ENCODE data around the gene EFNA4.

Gene EFNA4

GRCh38 chr1:155106862-155107261, 43.3 kb downstream of the EFNA4 start:
- Histone ChIP-seq H3K4me1 (ENCODE audit: control insufficient read depth, insufficient read depth, low read length) (0 out of 2 replicates have a peak, but pooled peaks cover 3% of the 10 kb centered on the region), H3K4me3 (ENCODE audit: low read depth, low read length) (no peak overlapping the region), H3K9me3 (ENCODE audit: control insufficient read depth, insufficient read depth, low read depth, low read length) (no peaks in the 10 kb centered on the region), H3K27ac (ENCODE audit: extremely low read depth, low read depth, low read length) (no peak overlapping the region), H3K36me3 (ENCODE audit: control insufficient read depth in 2 of 2, insufficient read depth in 1 of 2, low read length in 2 of 2) (no peaks in the 10 kb centered on the region)
- ChIA-PET POLR2A (no interaction called here), CTCF (interaction anchor here (0.9 to 2.2 kb wide), 6 partner anchors 8 to 144 kb away, joined by 3 to 10 read pairs (median 3); partner anchors contain the start of gene KRTCAP2)
- TF ChIP-seq ZNF791 (tag by site-specific recombination; IDR thresholded peaks at IDR 0.05), result no peak
- no peak for TF ChIP-seq PRDM1 (tag by site-specific recombination; IDR thresholded peaks at IDR 0.05)
- TF ChIP-seq SCRT1 (tag by site-specific recombination; IDR thresholded peaks at IDR 0.05; ENCODE audit: borderline replicate concordance), result no peak
- TF ChIP-seq ZNF785 (tag by site-specific recombination; IDR thresholded peaks at IDR 0.05), result no peak

DNA sequence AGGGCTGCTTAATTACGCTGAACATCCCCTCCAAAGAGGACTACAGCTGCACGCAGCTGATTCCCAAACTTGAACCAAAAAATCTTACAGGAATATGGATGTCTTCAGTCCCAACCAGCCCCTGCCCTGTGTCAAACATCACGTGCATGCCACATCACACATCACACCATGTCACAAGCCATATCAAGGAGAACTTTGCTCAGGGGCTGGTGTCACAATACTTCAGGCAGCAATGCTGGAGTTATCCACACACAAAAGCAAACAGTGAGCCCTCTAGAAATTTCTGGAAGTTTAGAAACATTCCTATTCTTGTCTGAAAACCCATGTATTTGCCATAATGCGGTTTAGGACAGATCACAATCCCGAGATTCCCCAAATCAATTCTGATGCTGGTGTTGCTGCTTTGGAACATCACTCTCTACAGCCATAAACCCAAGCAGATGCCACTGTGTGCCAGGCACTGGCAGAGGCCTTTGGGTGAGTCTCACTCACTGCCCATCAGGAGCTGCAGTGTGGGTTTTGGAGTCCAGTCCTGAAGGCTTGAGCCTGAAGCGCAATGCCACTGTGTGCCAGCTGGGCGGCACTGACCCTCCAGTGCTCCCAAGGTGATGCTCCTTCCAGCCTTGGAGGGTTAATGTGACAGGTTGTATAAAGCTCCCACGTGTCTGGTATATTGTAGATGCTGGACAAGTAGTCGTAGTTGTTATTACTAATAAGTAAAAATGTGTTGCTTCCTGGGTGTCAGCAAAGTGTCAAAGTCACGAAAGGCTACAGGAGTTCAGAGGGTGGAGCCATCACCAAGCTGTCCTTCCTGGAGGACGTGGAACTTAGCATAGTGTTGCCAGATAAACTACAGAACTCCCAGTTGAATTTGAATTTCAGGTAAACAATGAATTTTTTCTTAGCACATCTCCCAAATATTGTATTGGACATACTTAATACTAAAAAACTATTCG, 44.0 kb downstream of the EFNA4 start:
- TF ChIP-seq EGR2 (tag by site-specific recombination; IDR thresholded peaks at IDR 0.05; ENCODE audit: low read depth) (no peak), GLI4 (tag by site-specific recombination; IDR thresholded peaks at IDR 0.05) (no peak), ZNF248 (tag by site-specific recombination; IDR thresholded peaks at IDR 0.05) (no peak), GFI1B (tag by site-specific recombination; IDR thresholded peaks at IDR 0.05) (no peak), ZNF280D (tag by site-specific recombination; IDR thresholded peaks at IDR 0.05) (no peak), ZNF404 (tag by site-specific recombination; IDR thresholded peaks at IDR 0.05) (no peak), ZNF670 (tag by site-specific recombination; IDR thresholded peaks at IDR 0.05; ENCODE audit: low read depth) (no peak), ZNF510 (tag by site-specific recombination; IDR thresholded peaks at IDR 0.05; ENCODE audit: insufficient replicate concordance) (no peak), HOXD13 (CRISPR knock-in tag; IDR thresholded peaks at IDR 0.05; ENCODE audit: borderline replicate concordance) (no peak), BCL11B (tag by site-specific recombination; IDR thresholded peaks at IDR 0.05; ENCODE audit: low read depth) (no peak), ZNF626 (tag by site-specific recombination; IDR thresholded peaks at IDR 0.05) (no peak), YY1 (tag by site-specific recombination; IDR thresholded peaks at IDR 0.05) (no peak), RBAK (tag by site-specific recombination; IDR thresholded peaks at IDR 0.05) (no peak), ZNF184 (tag by site-specific recombination; IDR thresholded peaks at IDR 0.05) (no peak), SP2 (tag by site-specific recombination; IDR thresholded peaks at IDR 0.05) (no peak), ZNF174 (tag by site-specific recombination; IDR thresholded peaks at IDR 0.05) (no peak), ZNF433 (tag by site-specific recombination; IDR thresholded peaks at IDR 0.05; ENCODE audit: low read depth) (no peak)
- TF ChIP-seq, protein P1, sequence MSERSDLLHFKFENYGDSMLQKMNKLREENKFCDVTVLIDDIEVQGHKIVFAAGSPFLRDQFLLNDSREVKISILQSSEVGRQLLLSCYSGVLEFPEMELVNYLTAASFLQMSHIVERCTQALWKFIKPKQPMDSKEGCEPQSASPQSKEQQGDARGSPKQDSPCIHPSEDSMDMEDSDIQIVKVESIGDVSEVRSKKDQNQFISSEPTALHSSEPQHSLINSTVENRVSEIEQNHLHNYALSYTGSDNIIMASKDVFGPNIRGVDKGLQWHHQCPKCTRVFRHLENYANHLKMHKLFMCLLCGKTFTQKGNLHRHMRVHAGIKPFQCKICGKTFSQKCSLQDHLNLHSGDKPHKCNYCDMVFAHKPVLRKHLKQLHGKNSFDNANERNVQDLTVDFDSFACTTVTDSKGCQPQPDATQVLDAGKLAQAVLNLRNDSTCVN (tag by site-specific recombination; optimal IDR thresholded peaks at IDR 0.05), result no peak
- Histone ChIP-seq H3K4me1 (ENCODE audit: control insufficient read depth, insufficient read depth, low read length) (no peaks in the 10 kb centered on the region), H3K27ac (ENCODE audit: extremely low read depth, low read depth, low read length) (no peak overlapping the region), H3K9me3 (ENCODE audit: control insufficient read depth, insufficient read depth, low read depth, low read length) (no peaks in the 10 kb centered on the region), H3K4me3 (ENCODE audit: low read depth, low read length) (no peak overlapping the region), H3K36me3 (ENCODE audit: control insufficient read depth in 2 of 2, insufficient read depth in 1 of 2, low read length in 2 of 2) (no peaks in the 10 kb centered on the region)
- CTCF ChIA-PET, result interaction anchor here (1.0 to 2.0 kb wide), 6 partner anchors 8 to 143 kb away, joined by 3 to 11 read pairs (median 4); partner anchors contain the start of gene KRTCAP2
- POLR2A ChIA-PET, result no interaction called here
